WTC11 (cell line): ENCODE measurements around the gene FBXL16.

ENCODE experiments used
- ATF2 ChIP-seq: sonication (generic); formaldehyde crosslinking; IDR thresholded peaks from 2 replicates; pipeline ENCODE4 v1.8.1; 2022; ENCODE audit warnings: low read depth, missing genetic modification reagents, borderline replicate concordance
- ATF3 ChIP-seq: sonication (generic); formaldehyde crosslinking; conservative IDR thresholded peaks from 2 replicates; pipeline ENCODE4 v1.8.1; 2022; ENCODE audit warnings: mild to moderate bottlenecking, missing genetic modification reagents
- CTCF ChIP-seq: fragments of 200-600 bp; IDR thresholded peaks from 2 replicates; pipeline ENCODE4 v1.8.0; 2022; ENCODE audit warnings: antibody characterized with exemption
- ESRRA ChIP-seq: sonication (generic); formaldehyde crosslinking; IDR thresholded peaks from 2 replicates; pipeline ENCODE4 v1.8.1; 2022; ENCODE audit warnings: mild to moderate bottlenecking, missing genetic modification reagents, borderline replicate concordance
- IRF2 ChIP-seq: sonication (generic); formaldehyde crosslinking; IDR thresholded peaks from 2 replicates; pipeline ENCODE4 v1.8.0; 2022; ENCODE audit warnings: low read depth, missing genetic modification reagents, borderline replicate concordance
- MAX ChIP-seq: sonication (generic); formaldehyde crosslinking; IDR thresholded peaks from 2 replicates; pipeline ENCODE4 v1.8.0; 2022; ENCODE audit warnings: mild to moderate bottlenecking, missing genetic modification reagents
- SMAD3 ChIP-seq: sonication (generic); formaldehyde crosslinking; IDR thresholded peaks from 2 replicates; pipeline ENCODE4 v1.8.0; 2022; ENCODE audit warnings: missing genetic modification reagents, mild to moderate bottlenecking, borderline replicate concordance
- TP53 ChIP-seq: sonication (generic); formaldehyde crosslinking; IDR thresholded peaks from 2 replicates; pipeline ENCODE4 v1.8.1; 2023; ENCODE audit warnings: mild to moderate bottlenecking, missing genetic modification reagents
- USF2 ChIP-seq: sonication (generic); formaldehyde crosslinking; IDR thresholded peaks from 2 replicates; pipeline ENCODE4 v1.8.1; 2023; ENCODE audit warnings: mild to moderate bottlenecking, missing genetic modification reagents, moderate library complexity
- ZNF138 ChIP-seq: sonication (generic); formaldehyde crosslinking; conservative IDR thresholded peaks from 2 replicates; pipeline ENCODE4 v1.8.1; 2022; ENCODE audit warnings: mild to moderate bottlenecking, moderate library complexity, missing genetic modification reagents
- ZNF263 ChIP-seq: sonication (generic); formaldehyde crosslinking; IDR thresholded peaks from 2 replicates; pipeline ENCODE4 v1.8.1; 2022; ENCODE audit warnings: low read depth, mild to moderate bottlenecking, moderate library complexity, missing genetic modification reagents

- no peak for TF ChIP-seq TP53
- TF ChIP-seq CTCF = no peak
- TF ChIP-seq ESRRA (CRISPR knock-in tag) = no peak
- no peak for TF ChIP-seq IRF2
- no peak for TF ChIP-seq ATF3 (CRISPR knock-in tag)
- no peak for TF ChIP-seq ZNF263
- TF ChIP-seq ZNF138 (CRISPR knock-in tag) = no peak
- no peak for TF ChIP-seq USF2 (CRISPR knock-in tag)
- TF ChIP-seq MAX = no peak
- TF ChIP-seq SMAD3 (CRISPR knock-in tag) = no peak
- TF ChIP-seq ATF2 (CRISPR knock-in tag) = no peak
Observed at GRCh38 chr16:704552-705380, 835 bp downstream of the FBXL16 start.
